T-helper 17 cell (primary cell): ENCODE results near the gene TLL1. TPM values are rescaled to one million over a fixed set of nuclear protein-coding genes. Genes with fewer than 3 reads are reported as not detected.

Source experiments
- ATAC-seq: fragments of 150-1000 bp; cut with Tn5 transposase; 2 replicates; pipeline ENCODE4 v1.10.0; 2021; ENCODE audit warnings: mild to moderate bottlenecking, moderate library complexity
- DNase-seq, 3 donors: peaks; one replicate each; pipeline versions ENCODE4 v3.0.0 to v3.0.0-alpha.2; 2020 to 2021
- H3K9me3 ChIP-seq: one replicate; pipeline ENCODE4 v1.7.0; 2013; ENCODE audit warnings: low read length, mild to moderate bottlenecking; ENCODE audit not compliant: control insufficient read depth, poor library complexity, severe bottlenecking
- H3K27ac Mint-ChIP-seq: one replicate; pipeline ENCODE4 v1.8.0; 2022; ENCODE audit warnings: mild to moderate bottlenecking, moderate library complexity, mixed read lengths
- H3K27me3 Mint-ChIP-seq: one replicate; pipeline ENCODE4 v1.8.0; 2022; ENCODE audit warnings: mixed read lengths
- H3K36me3 Mint-ChIP-seq: one replicate; pipeline ENCODE4 v1.8.0; 2022; ENCODE audit warnings: low read depth, mixed read lengths
- H3K4me1 Mint-ChIP-seq: one replicate; pipeline ENCODE4 v1.8.0; 2022; ENCODE audit warnings: mild to moderate bottlenecking, mixed read lengths
- H3K4me3 Mint-ChIP-seq: one replicate; pipeline ENCODE4 v1.8.0; 2022; ENCODE audit warnings: mild to moderate bottlenecking, moderate library complexity, mixed read lengths
- total RNA-seq, 4 donors: library from RNA in 2 of 4; stranded (reverse) in 2 of 4; gene quantifications; one replicate each; pipeline ENCODE4 v1.2.3 and lab custom pipeline; 2022 to 2026

Gene TLL1
- total RNA-seq, 2 donors from 2014 or later, result not detected

GRCh38 chr4:166104623-166105022 lies 231.6 kb downstream of the TLL1 start:
- Mint-ChIP-seq H3K27me3 (no peaks in the 10 kb centered on the region), H3K4me1 (no peaks in the 10 kb centered on the region), H3K4me3 (no peak overlapping the region), H3K36me3 (no peaks in the 10 kb centered on the region), H3K27ac (no peak overlapping the region)
- H3K9me3 ChIP-seq, result no peaks in the 10 kb centered on the region
- DNase-seq, result no peak
- ATAC-seq, result no peak

GRCh38 chr4:166121897-166122296 lies 248.9 kb downstream of the TLL1 start:
- no peaks in the 10 kb centered on the region for H3K36me3 Mint-ChIP-seq
- ATAC-seq (no peak), DNase-seq (no peak)
- H3K27me3 Mint-ChIP-seq, result no peaks in the 10 kb centered on the region
- H3K27ac Mint-ChIP-seq, result no peak overlapping the region
- H3K4me3 Mint-ChIP-seq, result no peak overlapping the region
- no peaks in the 10 kb centered on the region for H3K4me1 Mint-ChIP-seq
- H3K9me3 ChIP-seq, result no peaks in the 10 kb centered on the region

GRCh38 chr4:166123546-166123945 lies 250.5 kb downstream of the TLL1 start:
- no peak overlapping the region for H3K27ac Mint-ChIP-seq
- H3K4me1 Mint-ChIP-seq, result no peaks in the 10 kb centered on the region
- H3K27me3 Mint-ChIP-seq, result no peaks in the 10 kb centered on the region
- DNase-seq (no peak), ATAC-seq (no peak)
- no peaks in the 10 kb centered on the region for H3K9me3 ChIP-seq
- no peaks in the 10 kb centered on the region for H3K36me3 Mint-ChIP-seq
- no peak overlapping the region for H3K4me3 Mint-ChIP-seq

GRCh38 chr4:166128403-166128802 lies 255.4 kb downstream of the TLL1 start:
- Mint-ChIP-seq H3K27me3 (no peaks in the 10 kb centered on the region), H3K27ac (no peak overlapping the region), H3K4me1 (no peaks in the 10 kb centered on the region), H3K4me3 (no peak overlapping the region), H3K36me3 (no peaks in the 10 kb centered on the region)
- no peak for ATAC-seq
- no peaks in the 10 kb centered on the region for H3K9me3 ChIP-seq
- no peak for DNase-seq

GRCh38 chr4:166134285-166134684 lies 261.2 kb downstream of the TLL1 start:
- no peaks in the 10 kb centered on the region for H3K4me1 Mint-ChIP-seq
- H3K36me3 Mint-ChIP-seq, result no peaks in the 10 kb centered on the region
- no peaks in the 10 kb centered on the region for H3K9me3 ChIP-seq
- H3K27ac Mint-ChIP-seq, result no peak overlapping the region
- DNase-seq, result no peak
- H3K4me3 Mint-ChIP-seq, result no peak overlapping the region
- ATAC-seq, result no peak
- no peaks in the 10 kb centered on the region for H3K27me3 Mint-ChIP-seq

GRCh38 chr4:166140951-166141350 lies 267.9 kb downstream of the TLL1 start:
- Mint-ChIP-seq H3K4me3 (peak overlapping the region; percentile 19), H3K27me3 (no peaks in the 10 kb centered on the region), H3K4me1 (peaks cover 3% of the 10 kb centered on the region), H3K27ac (no peak overlapping the region), H3K36me3 (no peaks in the 10 kb centered on the region)
- ATAC-seq (no peak), DNase-seq (no peak)
- no peaks in the 10 kb centered on the region for H3K9me3 ChIP-seq

- no peak overlapping the region for H3K4me3 Mint-ChIP-seq
- H3K9me3 ChIP-seq, result no peaks in the 10 kb centered on the region
- peaks cover 3% of the 10 kb centered on the region for H3K4me1 Mint-ChIP-seq
- ATAC-seq (peak; percentile 75), DNase-seq (no peak)
- no peaks in the 10 kb centered on the region for H3K36me3 Mint-ChIP-seq
- no peaks in the 10 kb centered on the region for H3K27me3 Mint-ChIP-seq
- no peak overlapping the region for H3K27ac Mint-ChIP-seq
Measured at GRCh38 chr4:166143227-166143626, 270.2 kb downstream of the TLL1 start.

- Mint-ChIP-seq H3K27ac (no peak overlapping the region), H3K4me3 (no peak overlapping the region), H3K36me3 (no peaks in the 10 kb centered on the region), H3K4me1 (peaks cover 3% of the 10 kb centered on the region), H3K27me3 (no peaks in the 10 kb centered on the region)
- no peaks in the 10 kb centered on the region for H3K9me3 ChIP-seq
- no peak for ATAC-seq
- DNase-seq, result no peak
Measured at GRCh38 chr4:166144607-166145006, 271.6 kb downstream of the TLL1 start.

GRCh38 chr4:166146806-166147540 lies 273.9 kb downstream of the TLL1 start:
- Mint-ChIP-seq H3K27ac (no peak overlapping the region), H3K4me3 (no peak overlapping the region), H3K27me3 (no peaks in the 10 kb centered on the region), H3K4me1 (peaks cover 2% of the 10 kb centered on the region), H3K36me3 (no peaks in the 10 kb centered on the region)
- ATAC-seq, result no peak
- H3K9me3 ChIP-seq, result no peaks in the 10 kb centered on the region
- DNase-seq, result no peak
